Esophagus muscularis mucosa (tissue), 3 donors: ENCODE data around the gene HPD.

Experiments
- POLR2A ChIP-seq: fragments of 450-650 bp; IDR thresholded peaks from one replicate; pipeline ENCODE4 v1.6.1; 2017; ENCODE audit warnings: antibody characterized with exemption, moderate library complexity, mild to moderate bottlenecking, low read depth
- POLR2AphosphoS5 ChIP-seq, 2 donors: sonication (generic); formaldehyde crosslinking; IDR thresholded peaks; one replicate each; pipeline ENCODE4 v1.6.1; 2017; ENCODE audit warnings: antibody characterized with exemption in 2 of 2
- TF ChIP-seq, protein P1 (sequence below), 3 experiments: fragments of 200-600 bp in 2 of 3; fragments of 450-650 bp in 1 of 3; sonication (generic) in 2 of 3; IDR thresholded peaks; one replicate each; pipeline ENCODE4 v1.5.1; 2017 to 2019; ENCODE audit warnings: antibody characterized with exemption in 3 of 3, mild to moderate bottlenecking in 2 of 3, moderate library complexity in 1 of 3

DNA sequence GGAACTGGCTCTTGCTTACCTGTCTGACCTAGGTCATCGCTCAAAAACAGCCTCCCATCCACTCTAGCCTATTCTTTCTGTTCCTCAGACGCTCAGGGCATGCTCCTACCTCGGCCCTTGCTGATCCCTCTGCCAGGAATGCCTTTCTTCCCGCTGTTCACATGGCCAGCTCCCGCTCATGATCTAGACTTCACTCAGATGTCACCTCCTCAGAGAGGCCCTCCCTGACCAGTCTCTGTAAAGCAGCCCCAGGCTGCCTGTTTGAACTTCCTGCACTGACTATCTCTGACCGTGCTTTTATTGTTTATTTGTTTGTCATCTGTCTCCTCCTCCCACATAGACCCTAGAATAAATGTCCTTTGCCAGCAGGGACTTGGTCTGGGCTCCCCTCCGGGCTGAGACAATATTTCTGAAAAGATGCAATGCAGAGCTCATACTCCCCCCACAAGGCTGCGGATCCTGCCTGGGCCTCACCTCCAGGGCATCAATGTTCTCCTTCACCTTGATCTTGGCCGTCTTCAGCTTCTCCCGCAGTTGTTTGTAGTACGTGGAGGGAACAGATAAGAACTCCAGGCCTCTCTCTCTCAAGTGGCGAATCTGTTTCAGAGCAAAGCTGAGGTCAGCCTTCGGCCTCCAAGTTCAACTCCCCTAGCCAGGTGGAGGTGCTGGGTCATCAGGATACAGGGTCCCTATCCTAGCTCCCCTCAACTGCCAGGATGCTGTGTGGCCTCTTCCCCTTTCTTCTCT is 15.2 kb downstream of the HPD start:
- TF ChIP-seq POLR2AphosphoS5 (IDR thresholded peaks at IDR 0.05) (no peak), POLR2A (no peak)
- TF ChIP-seq, protein P1, sequence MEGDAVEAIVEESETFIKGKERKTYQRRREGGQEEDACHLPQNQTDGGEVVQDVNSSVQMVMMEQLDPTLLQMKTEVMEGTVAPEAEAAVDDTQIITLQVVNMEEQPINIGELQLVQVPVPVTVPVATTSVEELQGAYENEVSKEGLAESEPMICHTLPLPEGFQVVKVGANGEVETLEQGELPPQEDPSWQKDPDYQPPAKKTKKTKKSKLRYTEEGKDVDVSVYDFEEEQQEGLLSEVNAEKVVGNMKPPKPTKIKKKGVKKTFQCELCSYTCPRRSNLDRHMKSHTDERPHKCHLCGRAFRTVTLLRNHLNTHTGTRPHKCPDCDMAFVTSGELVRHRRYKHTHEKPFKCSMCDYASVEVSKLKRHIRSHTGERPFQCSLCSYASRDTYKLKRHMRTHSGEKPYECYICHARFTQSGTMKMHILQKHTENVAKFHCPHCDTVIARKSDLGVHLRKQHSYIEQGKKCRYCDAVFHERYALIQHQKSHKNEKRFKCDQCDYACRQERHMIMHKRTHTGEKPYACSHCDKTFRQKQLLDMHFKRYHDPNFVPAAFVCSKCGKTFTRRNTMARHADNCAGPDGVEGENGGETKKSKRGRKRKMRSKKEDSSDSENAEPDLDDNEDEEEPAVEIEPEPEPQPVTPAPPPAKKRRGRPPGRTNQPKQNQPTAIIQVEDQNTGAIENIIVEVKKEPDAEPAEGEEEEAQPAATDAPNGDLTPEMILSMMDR (IDR thresholded peaks at IDR 0.05) = no peak
